Epidermal melanocyte (primary cell): ENCODE data around the gene AHSG.
"Not testable (repeated sequence)": the region's sequence is repeated elsewhere in the genome, so short reads cannot be mapped to it uniquely, and the experiment has no call there.

Experiments
- DNase-seq: peaks from one replicate; pipeline ENCODE4 v3.0.0; 2011; ENCODE audit warnings: low spot score; ENCODE audit not compliant: insufficient read length

Gene AHSG

GRCh38 chr3:186617036-186617946 lies 4.4 kb downstream of the AHSG start:
- peak; percentile 95 for DNase-seq

- DNase-seq: no peak
Measured at GRCh38 chr3:186618318-186618938, 5.6 kb downstream of the AHSG start.

- no peak for DNase-seq
Measured at GRCh38 chr3:186619787-186620212, 6.9 kb downstream of the AHSG start.

- DNase-seq: no peak
Measured at GRCh38 chr3:186620213-186621092, 7.6 kb downstream of the AHSG start.

GRCh38 chr3:186621894-186622650 lies 9.2 kb downstream of the AHSG start:
- no peak for DNase-seq

- no peak for DNase-seq
Measured at GRCh38 chr3:186622651-186623310, 9.9 kb downstream of the AHSG start.

- no peak for DNase-seq
Measured at GRCh38 chr3:186624598-186624997, 11.7 kb downstream of the AHSG start.

- no peak for DNase-seq
Measured at GRCh38 chr3:186625600-186626042, 12.8 kb downstream of the AHSG start.

GRCh38 chr3:186626254-186626847 lies 13.5 kb downstream of the AHSG start:
- no peak for DNase-seq

- DNase-seq: no peak
Measured at GRCh38 chr3:186627852-186628414, 15.1 kb downstream of the AHSG start.

GRCh38 chr3:186628756-186629155 lies 15.9 kb downstream of the AHSG start:
- DNase-seq: no peak

- no peak for DNase-seq
Measured at GRCh38 chr3:186630950-186631641, 18.2 kb downstream of the AHSG start.

GRCh38 chr3:186633481-186633880 lies 20.6 kb downstream of the AHSG start:
- no peak for DNase-seq

- DNase-seq: not testable (repeated sequence)
Measured at GRCh38 chr3:186634207-186634606, 21.3 kb downstream of the AHSG start.

- no peak for DNase-seq
Measured at GRCh38 chr3:186635532-186635931, 22.7 kb downstream of the AHSG start.

- no peak for DNase-seq
Measured at GRCh38 chr3:186636536-186636935, 23.7 kb downstream of the AHSG start.

- no peak for DNase-seq
Measured at GRCh38 chr3:186637686-186638085, 24.8 kb downstream of the AHSG start.

GRCh38 chr3:186638259-186638658 lies 25.4 kb downstream of the AHSG start:
- DNase-seq: no peak
